HEK293T (cell line): Measurements from ENCODE around the gene RGS14.
"Not testable (repeated sequence)": the region's sequence is repeated elsewhere in the genome, so short reads cannot be mapped to it uniquely, and the experiment has no call there.

ENCODE experiments used
- CTCF ChIA-PET: fragments of 350-600 bp; formaldehyde crosslinking; extraction: SDS; loops from one replicate; lab custom pipeline; 2021; ENCODE audit warnings: antibody characterized with exemption, inconsistent platforms; lab: Yijun Ruan, JAX
- POLR2A ChIA-PET: fragments of 350-600 bp; formaldehyde crosslinking; extraction: SDS; loops from one replicate; lab custom pipeline; 2020; ENCODE audit warnings: antibody characterized with exemption, inconsistent platforms; lab: Yijun Ruan, JAX
- DNase-seq: peaks from one replicate; pipeline ENCODE4 v3.0.0; 2012; ENCODE audit warnings: mixed read lengths; ENCODE audit errors: extremely low spot score
- ARNT ChIP-seq: fragments of 450-650 bp; IDR thresholded peaks from 2 replicates; pipeline ENCODE4 v1.6.1; 2017; ENCODE audit warnings: mild to moderate bottlenecking
- BHLHE40 ChIP-seq: fragments of 450-650 bp; IDR thresholded peaks from 2 replicates; pipeline ENCODE4 v1.6.1; 2016; ENCODE audit warnings: mild to moderate bottlenecking, moderate library complexity, borderline replicate concordance
- CTBP1 ChIP-seq: fragments of 450-650 bp; IDR thresholded peaks from 2 replicates; pipeline ENCODE4 v1.6.1; 2016; ENCODE audit warnings: borderline replicate concordance
- ELF4 ChIP-seq: fragments of 450-650 bp; IDR thresholded peaks from 2 replicates; pipeline ENCODE4 v1.6.1; 2017; ENCODE audit warnings: antibody characterized with exemption
- FOXA1 ChIP-seq: fragments of 450-650 bp; IDR thresholded peaks from 2 replicates; pipeline ENCODE4 v1.6.1; 2016; ENCODE audit warnings: mild to moderate bottlenecking
- FOXK2 ChIP-seq: fragments of 450-650 bp; IDR thresholded peaks from 2 replicates; pipeline ENCODE4 v1.6.1; 2016; ENCODE audit warnings: mild to moderate bottlenecking
- FOXM1 ChIP-seq: fragments of 450-650 bp; IDR thresholded peaks from 2 replicates; pipeline ENCODE4 v1.6.1; 2017; ENCODE audit warnings: mild to moderate bottlenecking, borderline replicate concordance
- HDGF ChIP-seq: fragments of 450-650 bp; IDR thresholded peaks from 2 replicates; pipeline ENCODE4 v1.6.1; 2017; ENCODE audit warnings: antibody characterized with exemption, borderline replicate concordance
- L3MBTL2 ChIP-seq: fragments of 450-650 bp; conservative IDR thresholded peaks from 2 replicates; pipeline ENCODE4 v1.6.1; 2016; ENCODE audit warnings: mild to moderate bottlenecking
- LEF1 ChIP-seq: fragments of 450-650 bp; IDR thresholded peaks from 2 replicates; pipeline ENCODE4 v1.6.1; 2017; ENCODE audit warnings: mild to moderate bottlenecking, borderline replicate concordance
- NFRKB ChIP-seq: fragments of 450-650 bp; IDR thresholded peaks from 2 replicates; pipeline ENCODE4 v1.6.1; 2016; ENCODE audit warnings: mild to moderate bottlenecking, moderate library complexity
- SP1 ChIP-seq: fragments of 450-650 bp; IDR thresholded peaks from 2 replicates; pipeline ENCODE4 v1.6.1; 2017
- SUZ12 ChIP-seq: fragments of 450-650 bp; IDR thresholded peaks from 2 replicates; pipeline ENCODE4 v1.6.1; 2016; ENCODE audit warnings: mild to moderate bottlenecking
- TARDBP ChIP-seq: fragments of 450-650 bp; IDR thresholded peaks from 2 replicates; pipeline ENCODE4 v1.6.1; 2016
- ZNF384 ChIP-seq: fragments of 450-650 bp; IDR thresholded peaks from 2 replicates; pipeline ENCODE4 v1.6.1; 2016
- TF ChIP-seq, protein P1 (sequence below): fragments of 450-650 bp; IDR thresholded peaks from 2 replicates; pipeline ENCODE4 v1.6.1; 2016

RGS14 gene

GRCh38 chr5:177373806-177374205 is 16.1 kb downstream of the RGS14 start:
- no peak for DNase-seq
- ChIA-PET POLR2A (interaction anchor here (0.6 kb wide), 1 partner anchor 13 kb away, joined by 3 read pairs; no protein-coding TSS in a partner anchor), CTCF (interaction anchor here (0.6 to 1.1 kb wide), 2 partner anchors 56 to 82 kb away, joined by 3 to 4 read pairs; no protein-coding TSS in a partner anchor)
- TF ChIP-seq BHLHE40 (no peak), ELF4 (no peak), TARDBP (no peak), FOXM1 (no peak), SP1 (no peak), ZNF384 (no peak), CTBP1 (no peak), L3MBTL2 (no peak), HDGF (no peak), SUZ12 (no peak), FOXK2 (no peak), NFRKB (no peak), FOXA1 (no peak), ARNT (no peak), LEF1 (no peak)
- TF ChIP-seq, protein P1, sequence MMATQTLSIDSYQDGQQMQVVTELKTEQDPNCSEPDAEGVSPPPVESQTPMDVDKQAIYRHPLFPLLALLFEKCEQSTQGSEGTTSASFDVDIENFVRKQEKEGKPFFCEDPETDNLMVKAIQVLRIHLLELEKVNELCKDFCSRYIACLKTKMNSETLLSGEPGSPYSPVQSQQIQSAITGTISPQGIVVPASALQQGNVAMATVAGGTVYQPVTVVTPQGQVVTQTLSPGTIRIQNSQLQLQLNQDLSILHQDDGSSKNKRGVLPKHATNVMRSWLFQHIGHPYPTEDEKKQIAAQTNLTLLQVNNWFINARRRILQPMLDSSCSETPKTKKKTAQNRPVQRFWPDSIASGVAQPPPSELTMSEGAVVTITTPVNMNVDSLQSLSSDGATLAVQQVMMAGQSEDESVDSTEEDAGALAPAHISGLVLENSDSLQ: no peak

DNA sequence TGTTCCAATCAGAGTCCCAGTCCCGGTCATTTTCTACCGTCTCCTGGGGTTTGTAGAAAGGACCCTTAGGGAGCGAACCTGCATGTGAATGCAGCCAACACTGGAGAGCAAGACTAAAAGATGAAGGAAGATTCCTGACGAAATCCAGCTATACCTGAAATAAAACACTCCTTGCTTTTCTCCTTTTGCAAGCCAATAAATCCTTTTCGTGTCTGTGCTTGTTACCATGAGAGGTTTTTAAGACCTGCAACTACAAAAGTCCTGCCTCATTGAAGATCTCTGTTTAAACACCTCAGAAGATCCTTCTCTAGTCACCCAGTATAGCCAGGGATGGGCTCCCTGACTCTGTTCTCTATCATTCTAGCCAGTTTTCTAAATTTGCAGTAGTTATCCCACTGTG is 16.5 kb downstream of the RGS14 start:
- no peak for DNase-seq

GRCh38 chr5:177375516-177375915 is 17.8 kb downstream of the RGS14 start:
- POLR2A ChIA-PET: interaction anchor here (1.0 kb wide), 1 partner anchor 9 kb away, joined by 4 read pairs; no protein-coding TSS in a partner anchor
- DNase-seq, CTCF ChIA-PET: not testable (repeated sequence)

More for the DNA sequence above, 16.5 kb downstream of the RGS14 start:
- TF ChIP-seq SUZ12 (no peak), L3MBTL2 (no peak)
- ChIA-PET CTCF (interaction anchor here (1.1 kb wide), 1 partner anchor 81 kb away, joined by 4 read pairs; no protein-coding TSS in a partner anchor), POLR2A (interaction anchor here (0.6 kb wide), 1 partner anchor 14 kb away, joined by 3 read pairs; no protein-coding TSS in a partner anchor)

- no peak for DNase-seq
- CTCF ChIA-PET: no interaction called here
These were observed 18.4 kb downstream of the RGS14 start for GRCh38 chr5:177376107-177376506.

GRCh38 chr5:177377851-177378776 is 20.4 kb downstream of the RGS14 start:
- no peak for TF ChIP-seq NFRKB
- no peak for TF ChIP-seq SP1
- TF ChIP-seq, protein P1: no peak
- no peak for TF ChIP-seq FOXA1
- TF ChIP-seq HDGF: no peak
- no peak for TF ChIP-seq SUZ12
- TF ChIP-seq L3MBTL2: no peak
- TF ChIP-seq ARNT: no peak
- TF ChIP-seq ZNF384: no peak
- TF ChIP-seq FOXM1: no peak
- no peak for TF ChIP-seq BHLHE40
- no peak for TF ChIP-seq LEF1
- no peak for TF ChIP-seq CTBP1
- TF ChIP-seq ELF4: no peak
- TF ChIP-seq TARDBP: no peak
- no peak for TF ChIP-seq FOXK2
- POLR2A ChIA-PET: interaction anchor here (0.9 to 1.9 kb wide), 9 partner anchors 12 to 77 kb away, joined by 3 to 8 read pairs (median 3); partner anchors contain the start of genes GRK6 and LMAN2
- no peak for DNase-seq
- CTCF ChIA-PET: interaction anchor here (1.3 to 3.0 kb wide), 4 partner anchors 8 to 26 kb away, joined by 4 to 23 read pairs (median 16); no protein-coding TSS in a partner anchor

More at GRCh38 chr5:177376107-177376506, 18.4 kb downstream of the RGS14 start:
- POLR2A ChIA-PET: no interaction called here
- TF ChIP-seq NFRKB: no peak
- TF ChIP-seq BHLHE40: no peak
- no peak for TF ChIP-seq CTBP1
- no peak for TF ChIP-seq FOXM1
- TF ChIP-seq ELF4: no peak
- no peak for TF ChIP-seq SP1
- no peak for TF ChIP-seq ARNT
- no peak for TF ChIP-seq HDGF
- no peak for TF ChIP-seq SUZ12
- no peak for TF ChIP-seq ZNF384
- TF ChIP-seq TARDBP: no peak
- TF ChIP-seq L3MBTL2: no peak
- TF ChIP-seq LEF1: no peak
- TF ChIP-seq FOXA1: no peak
